Measurements from ENCODE around the gene MYO3B.

The MYO3B gene

GRCh38 chr2:170554278-170554955 lies 376.5 kb downstream of the MYO3B start:
- DNase-seq (ENCODE audit: low read depth in 3 of 3): no peak

DNA sequence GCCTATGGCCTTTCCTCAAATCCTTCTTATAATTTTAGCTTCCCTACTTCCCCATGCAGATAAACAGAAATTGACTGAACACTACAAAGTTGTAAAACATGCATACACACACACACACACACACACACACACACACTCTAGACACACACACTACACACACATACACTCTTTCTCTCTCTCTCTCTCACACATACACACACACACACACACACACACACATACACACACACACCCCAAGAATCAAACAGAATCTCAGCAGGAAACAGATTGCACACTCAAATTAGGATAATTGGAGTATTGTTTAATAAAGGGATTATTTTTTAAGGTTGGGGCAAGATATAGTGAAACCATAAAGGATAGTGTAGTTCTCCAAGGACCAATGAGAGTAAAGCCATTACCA lies 385.0 kb downstream of the MYO3B start:
- DNase-seq (ENCODE audit: low read depth in 3 of 3): no peak

DNA sequence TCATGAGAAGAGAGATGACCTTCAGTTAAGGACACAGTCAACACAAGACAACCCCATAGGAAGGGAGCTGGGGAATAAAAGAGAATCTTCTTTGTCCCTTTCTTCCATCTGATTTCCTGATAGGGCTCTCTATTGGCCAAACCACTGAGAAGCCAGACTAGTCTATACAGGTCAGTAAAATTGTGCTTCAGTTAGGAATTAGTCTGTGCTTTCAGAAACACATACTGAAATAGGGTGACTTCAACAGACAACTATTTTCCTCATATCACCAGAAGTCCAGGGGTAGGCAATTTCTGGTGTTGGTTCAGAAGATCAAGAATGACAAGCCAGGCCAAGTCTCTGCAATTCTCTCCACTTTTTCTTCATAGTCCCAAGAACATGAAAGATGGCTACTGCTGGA lies 385.5 kb downstream of the MYO3B start:
- no peak for DNase-seq (ENCODE audit: low read depth in 3 of 3)

GRCh38 chr2:170566138-170566537 lies 388.2 kb downstream of the MYO3B start:
- no peak for DNase-seq (ENCODE audit: low read depth in 3 of 3)

DNA sequence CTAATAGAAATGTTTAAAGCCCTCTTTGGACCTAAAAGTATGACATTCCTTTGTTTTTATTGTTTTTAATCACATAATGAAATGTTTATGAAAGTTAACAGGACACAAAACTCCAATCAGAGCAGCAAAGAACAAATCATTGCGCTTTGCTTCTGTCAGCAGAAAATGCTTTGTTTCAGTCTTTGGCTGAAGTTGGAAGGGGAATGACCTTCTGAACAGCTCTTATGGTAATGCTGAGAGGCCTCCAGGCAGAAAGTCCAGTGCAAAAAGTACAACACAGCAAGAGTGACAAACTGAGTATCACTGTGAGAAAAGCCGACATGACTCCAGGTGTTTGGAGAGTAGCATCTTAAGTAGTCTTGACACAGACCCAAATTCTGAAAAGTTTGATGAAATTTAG lies 389.5 kb downstream of the MYO3B start:
- no peak for DNase-seq (ENCODE audit: low read depth in 3 of 3)

- DNase-seq (ENCODE audit: low read depth in 3 of 3): no peak
These were observed 390.6 kb downstream of the MYO3B start for GRCh38 chr2:170568511-170568910.

DNA sequence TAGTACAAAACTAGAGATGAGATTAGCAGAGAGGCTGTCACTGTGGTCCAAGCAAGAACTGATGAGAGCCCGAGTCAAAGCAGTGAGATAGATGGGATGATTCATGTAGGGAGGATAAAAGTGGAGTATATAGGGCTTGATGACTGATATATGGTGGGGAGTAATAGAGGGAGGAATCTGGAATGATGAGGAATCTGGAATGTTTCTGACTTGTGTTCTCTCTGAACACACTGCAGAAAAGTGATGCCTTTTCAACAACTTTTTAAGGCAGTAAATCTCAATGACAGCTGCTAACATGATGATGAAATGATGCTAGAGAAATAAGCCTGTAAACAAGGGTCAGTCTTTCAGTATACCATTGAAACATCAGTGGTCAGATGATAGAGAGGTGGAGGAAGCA lies 393.7 kb downstream of the MYO3B start:
- no peak for DNase-seq (ENCODE audit: low read depth in 3 of 3)

DNA sequence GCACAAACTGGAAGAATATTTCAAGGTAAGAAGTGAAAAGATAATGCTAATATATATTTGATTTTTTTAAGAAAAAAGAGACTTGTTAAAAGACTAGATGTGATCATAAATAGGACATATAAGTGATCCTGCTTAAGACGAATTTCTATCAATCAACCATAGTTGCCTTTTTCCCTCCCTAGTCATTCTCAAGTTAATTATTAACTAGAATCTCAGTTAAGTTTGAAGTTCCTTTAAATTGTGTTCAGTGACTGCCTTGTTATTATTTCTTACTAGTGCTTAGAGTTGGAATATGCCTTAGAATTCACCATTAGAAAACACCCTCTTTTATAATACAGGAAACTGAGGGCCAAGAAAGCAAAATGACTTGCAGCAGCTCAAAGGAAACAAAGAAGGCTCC lies 395.7 kb downstream of the MYO3B start:
- DNase-seq (ENCODE audit: low read depth in 3 of 3): no peak

DNA sequence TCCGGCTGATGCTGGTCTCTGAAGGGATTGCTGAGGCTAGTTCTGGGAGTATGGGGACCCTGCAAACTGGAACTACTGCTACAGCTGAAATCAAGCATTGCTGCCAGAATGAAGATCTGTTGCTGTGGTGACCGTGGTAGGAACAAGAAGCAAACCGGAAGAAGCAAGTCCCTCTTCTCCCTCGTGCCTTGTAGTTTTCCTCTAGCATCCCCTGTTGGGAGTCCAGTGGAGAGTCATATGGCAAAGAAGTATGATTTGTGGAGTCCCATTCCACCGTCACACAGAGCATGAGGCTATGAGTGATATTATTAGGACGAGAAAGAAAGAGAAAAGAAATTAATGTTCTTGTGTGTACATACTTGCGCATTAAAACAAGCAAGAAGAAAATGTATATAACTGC lies 398.3 kb downstream of the MYO3B start:
- no peak for DNase-seq (ENCODE audit: low read depth in 3 of 3)

DNA sequence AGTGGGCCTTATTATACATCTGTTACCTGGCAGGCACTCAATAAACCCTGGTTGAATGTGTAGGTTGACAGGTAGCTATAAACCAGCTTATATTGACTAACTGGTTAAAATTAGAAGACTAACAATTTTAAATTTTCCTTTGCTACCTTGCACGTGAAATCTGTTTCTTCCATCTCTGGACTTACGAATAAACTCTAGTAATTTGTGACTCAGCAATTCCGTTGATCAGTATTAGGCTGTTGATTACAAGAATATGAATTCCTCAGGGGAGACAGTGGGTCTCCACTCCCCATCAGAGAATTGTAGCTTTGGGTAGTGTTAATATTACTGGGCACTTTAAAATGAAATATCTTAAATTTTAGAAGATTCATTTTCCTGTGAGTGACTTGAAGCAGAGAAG lies 399.4 kb downstream of the MYO3B start:
- DNase-seq (ENCODE audit: low read depth in 3 of 3): no peak

GRCh38 chr2:170578606-170579005 lies 400.7 kb downstream of the MYO3B start:
- no peak for DNase-seq (ENCODE audit: low read depth in 3 of 3)

GRCh38 chr2:170579511-170579910 lies 401.6 kb downstream of the MYO3B start:
- DNase-seq (ENCODE audit: low read depth in 3 of 3): no peak

DNA sequence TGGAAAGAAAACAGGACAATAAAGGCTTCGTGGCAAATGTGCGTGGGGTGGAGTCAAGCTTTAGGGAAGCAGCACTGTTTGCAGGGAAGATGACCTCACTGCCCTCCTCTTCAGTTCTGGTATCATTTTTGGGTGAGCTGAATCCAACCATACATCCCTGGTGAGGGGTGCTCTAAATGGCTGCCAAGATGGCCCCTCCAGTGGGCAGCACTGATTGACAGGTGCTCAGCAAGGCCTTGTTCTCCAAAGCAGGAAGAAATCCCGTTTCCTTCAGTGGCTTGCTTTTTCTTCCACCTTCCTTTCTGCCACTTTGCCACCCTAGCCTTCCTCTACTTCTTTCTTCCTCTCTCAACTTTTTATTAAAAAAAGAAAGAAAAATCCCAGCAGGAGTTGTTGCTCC lies 404.4 kb downstream of the MYO3B start:
- DNase-seq (ENCODE audit: low read depth in 3 of 3): no peak

GRCh38 chr2:170582751-170583463 lies 405.0 kb downstream of the MYO3B start:
- DNase-seq (ENCODE audit: low read depth in 3 of 3): no peak

DNA sequence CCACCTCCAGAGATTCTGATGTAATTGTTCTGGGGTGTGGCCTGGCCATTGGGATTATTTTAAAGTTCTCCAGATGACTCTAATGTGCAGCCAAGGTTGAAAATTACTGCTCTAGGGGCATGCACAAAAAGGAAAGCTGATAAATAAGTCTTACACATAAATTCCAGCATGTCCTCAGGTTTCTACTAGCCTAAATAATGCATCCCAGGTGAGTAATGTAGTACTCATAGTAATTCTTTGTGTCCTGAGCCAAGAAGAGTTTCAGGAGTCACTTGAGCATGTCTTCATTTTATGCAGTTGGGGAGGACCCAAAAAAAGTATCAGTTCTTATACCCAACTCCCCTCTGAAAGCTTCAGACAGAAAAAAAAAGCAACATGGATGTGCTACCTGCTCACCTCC lies 407.1 kb downstream of the MYO3B start:
- no peak for DNase-seq (ENCODE audit: low read depth in 3 of 3)

DNA sequence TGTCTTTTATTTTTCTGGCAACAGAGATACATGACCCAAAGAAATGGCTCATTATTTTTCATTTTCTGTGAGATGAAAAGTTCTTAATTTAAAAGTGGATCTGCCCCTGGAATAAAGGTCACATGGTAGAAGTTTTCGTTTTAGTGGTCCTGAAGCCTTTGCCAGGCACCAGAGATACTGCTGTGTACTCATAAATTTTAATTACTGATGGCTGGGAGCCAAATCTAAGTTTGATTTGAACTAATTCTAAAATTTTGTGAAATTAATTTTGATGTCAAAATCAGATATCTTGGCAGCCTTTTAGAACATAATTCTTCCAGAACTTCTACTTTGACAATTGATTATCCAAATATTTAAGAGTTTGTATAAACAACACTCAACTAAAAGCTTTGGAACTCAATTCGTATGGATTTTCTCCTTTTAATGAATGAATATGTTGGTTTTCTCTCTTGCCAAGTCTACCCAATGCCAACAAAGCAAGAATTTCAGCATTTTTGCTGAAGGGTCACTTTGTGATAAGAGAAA lies 408.7 kb downstream of the MYO3B start:
- no peak for DNase-seq (ENCODE audit: low read depth in 3 of 3)

DNA sequence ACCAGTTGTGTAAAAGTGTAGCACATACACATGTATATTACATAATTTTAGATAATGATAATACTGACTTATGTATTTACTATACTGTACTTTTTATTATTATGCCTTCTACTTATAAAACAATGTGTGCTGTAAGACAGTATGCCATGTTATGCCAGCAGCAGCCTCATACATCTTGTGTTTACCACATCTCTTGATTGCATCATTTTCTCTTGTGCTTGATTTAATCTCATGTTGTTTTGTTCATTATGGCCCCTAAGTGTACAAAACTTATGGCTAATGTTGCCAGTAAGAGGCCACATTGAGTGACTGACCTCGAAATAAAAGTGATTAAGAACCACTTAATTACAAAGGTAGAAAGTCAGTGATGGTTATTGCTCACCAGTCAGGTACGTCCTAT lies 409.2 kb downstream of the MYO3B start:
- no peak for DNase-seq (ENCODE audit: low read depth in 3 of 3)

DNA sequence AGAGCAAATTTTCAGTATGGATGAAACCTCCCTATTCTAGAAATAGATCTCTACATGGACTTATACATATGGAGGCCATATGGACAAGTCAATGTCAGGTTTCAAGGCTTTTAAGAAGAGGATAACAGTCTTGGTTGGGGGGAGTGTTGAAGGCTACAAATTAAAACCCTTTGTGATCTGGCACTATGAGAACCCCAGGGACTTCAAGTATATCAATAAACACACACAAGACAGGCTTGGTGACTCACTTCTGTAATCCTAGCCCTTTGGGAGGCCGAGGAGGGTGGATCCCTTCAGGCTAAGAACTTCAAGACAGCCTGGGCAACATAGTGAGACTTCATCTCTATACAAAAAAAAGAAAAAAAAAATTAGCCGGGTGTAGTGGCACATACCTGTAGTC lies 410.0 kb downstream of the MYO3B start:
- no peak for DNase-seq (ENCODE audit: low read depth in 3 of 3)

- no peak for DNase-seq (ENCODE audit: low read depth in 3 of 3)
These were observed 410.8 kb downstream of the MYO3B start for GRCh38 chr2:170588729-170589128.

GRCh38 chr2:170596576-170596975 lies 418.6 kb downstream of the MYO3B start:
- DNase-seq (ENCODE audit: low read depth in 3 of 3): no peak

DNA sequence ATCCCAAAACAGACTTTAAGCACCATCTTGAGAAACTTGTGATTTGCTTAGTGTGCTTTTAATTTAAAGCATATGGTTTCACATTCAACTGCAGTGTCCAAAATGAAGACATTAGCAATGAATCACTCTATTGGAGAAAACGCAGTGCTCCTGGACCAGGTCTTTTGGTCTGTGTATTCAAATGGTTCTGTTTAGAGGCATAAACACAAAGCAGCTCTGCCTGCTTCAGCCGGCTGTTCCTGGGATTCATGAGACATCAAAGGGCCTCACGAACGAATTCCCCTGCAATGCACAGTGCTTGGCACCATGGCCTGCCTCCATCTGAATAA lies 420.1 kb downstream of the MYO3B start:
- no peak for DNase-seq (ENCODE audit: low read depth in 3 of 3)

- DNase-seq (ENCODE audit: low read depth in 3 of 3): no peak
These were observed 423.5 kb downstream of the MYO3B start for GRCh38 chr2:170601489-170601888.

DNA sequence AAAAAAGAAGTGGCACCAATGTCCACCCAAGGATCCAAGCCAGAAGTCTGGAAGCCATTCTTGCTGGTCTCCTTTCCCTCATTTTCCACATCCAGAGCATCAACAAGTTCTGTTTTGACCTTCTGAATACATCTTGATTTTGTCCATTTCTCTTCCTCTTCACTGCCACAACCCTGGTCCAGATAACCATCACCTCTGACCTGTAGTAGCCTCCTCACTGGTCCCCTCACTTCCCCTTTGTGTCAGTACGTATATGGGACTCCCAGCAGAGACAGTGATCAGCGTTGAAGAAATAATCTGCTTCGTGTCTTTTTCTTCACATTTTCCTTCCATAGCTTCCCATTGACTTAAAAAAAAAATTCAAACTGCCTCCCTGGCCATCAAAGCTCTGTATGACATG lies 427.9 kb downstream of the MYO3B start:
- no peak for DNase-seq (ENCODE audit: low read depth in 3 of 3)

GRCh38 chr2:170607171-170607570 lies 429.2 kb downstream of the MYO3B start:
- no peak for DNase-seq (ENCODE audit: low read depth in 3 of 3)
